Keratinocyte (primary cell): Measurements from ENCODE around the gene AP1S3.

Source experiments
- CTCF ChIP-seq, 3 experiments: IDR thresholded peaks in 1 of 3; conservative IDR thresholded peaks in 1 of 3; optimal IDR thresholded peaks in 1 of 3; 2 replicates in 2 of 3; 3 replicates in 1 of 3; pipeline versions ENCODE3 to v1.5.1; 2011; ENCODE audit warnings: low read length in 3 of 3, mild to moderate bottlenecking in 3 of 3, moderate library complexity in 2 of 3, control low read depth in 1 of 3, inconsistent platforms in 1 of 3; ENCODE audit not compliant: insufficient read depth in 2 of 3; ENCODE audit errors: extremely low read depth in 1 of 3
- EZH2 ChIP-seq: IDR thresholded peaks from one replicate; pipeline ENCODE4 v1.6.1; 2012; ENCODE audit warnings: inconsistent platforms, mild to moderate bottlenecking, low read length, moderate library complexity

- TF ChIP-seq CTCF (optimal IDR thresholded peaks at IDR 0.05 in 1 of 3, IDR thresholded peaks at IDR 0.05 in 1 of 3, conservative IDR thresholded peaks at IDR 0.05 in 1 of 3; ENCODE audit: extremely low read depth in 1 of 3, insufficient read depth in 2 of 3, low read length in 3 of 3): no peak
- no peak for TF ChIP-seq EZH2
These were observed 115.2 kb downstream of the AP1S3 start for GRCh38 chr2:223722226-223722625.
